ENCODE measurements around the gene FBLN5. TPM values are rescaled to one million over a fixed set of nuclear protein-coding genes. Genes with fewer than 3 reads are reported as not detected.

Gene FBLN5
- total and polyA plus RNA-seq, 2 donors (not counting 3 experiments of a cell fraction or from before 2014, with no cell fraction given) = 27.6 to 33.1 TPM

DNA sequence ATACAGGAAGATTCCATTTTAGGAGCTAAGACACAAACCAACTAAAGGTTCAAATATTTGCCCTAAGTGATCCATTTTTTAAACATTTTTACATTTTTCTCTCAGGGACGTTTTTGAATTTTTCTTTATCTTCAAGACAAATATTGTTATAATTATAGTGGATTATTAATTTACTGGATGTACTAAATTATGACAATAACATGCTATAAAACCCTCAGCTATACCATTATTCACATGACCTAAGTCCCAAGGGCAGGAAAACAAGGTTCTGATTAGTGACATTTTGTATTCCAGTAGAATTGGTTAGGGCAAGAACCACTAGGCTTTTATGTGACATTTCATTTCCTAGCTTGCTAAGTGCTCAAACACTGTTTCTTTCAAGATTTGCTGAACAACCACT lies 16.5 kb upstream of the FBLN5 start:
- no peak overlapping the region for H3K4me3 ChIP-seq (replicated peaks in 1 of 3; ENCODE audit: insufficient read depth in 1 of 3, low read depth in 1 of 3, low read length in 3 of 3)
- H3K27ac ChIP-seq (ENCODE audit: insufficient read depth, low read depth, low read length) = no peak overlapping the region
- dilution Hi-C loops (cut with MboI; ENCODE audit: extremely low pct_ligation_motif_present, low sequenced_read_pairs) = no loop called here
- no TSS peak for BruUV-seq (replicated peaks)
- CTCF ChIA-PET = interaction anchor here (1.4 to 2.0 kb wide), 2 partner anchors 18 to 33 kb away, joined by 3 to 12 read pairs; no protein-coding TSS in a partner anchor
- no peaks in the 10 kb centered on the region for H3K27me3 ChIP-seq (ENCODE audit: control insufficient read depth in 2 of 2, insufficient read depth in 2 of 2, low read length in 2 of 2)
- no peaks in the 10 kb centered on the region for H3K36me3 ChIP-seq (ENCODE audit: control insufficient read depth in 2 of 2, extremely low read depth in 1 of 2, insufficient read depth in 2 of 2, low read length in 2 of 2)
- H2AFZ ChIP-seq (ENCODE audit: low read depth, low read length) = no peak overlapping the region
- no peak for DNase-seq (ENCODE audit: low read depth, low spot score)
- no peaks in the 10 kb centered on the region for H3K4me1 ChIP-seq (ENCODE audit: control insufficient read depth, extremely low read depth, insufficient read depth, low read length)
- H3K9me3 ChIP-seq (replicated peaks; ENCODE audit: control insufficient read depth, insufficient read depth, low read length) = no peaks in the 10 kb centered on the region
- H3K9ac ChIP-seq (replicated peaks; ENCODE audit: extremely low read depth, insufficient read depth, low read length) = no peak overlapping the region
- peaks cover 2% of the 10 kb centered on the region for H3K9me1 ChIP-seq (replicated peaks; ENCODE audit: control insufficient read depth, extremely low read depth, insufficient read depth, low read length)
- POLR2A ChIA-PET = no interaction called here
- H4K20me1 ChIP-seq (replicated peaks; ENCODE audit: control insufficient read depth, extremely low read depth, insufficient read depth, low read length) = no peaks in the 10 kb centered on the region
- H3K4me2 ChIP-seq (ENCODE audit: insufficient read depth, low read length) = no peak overlapping the region
- TF ChIP-seq, protein P1, sequence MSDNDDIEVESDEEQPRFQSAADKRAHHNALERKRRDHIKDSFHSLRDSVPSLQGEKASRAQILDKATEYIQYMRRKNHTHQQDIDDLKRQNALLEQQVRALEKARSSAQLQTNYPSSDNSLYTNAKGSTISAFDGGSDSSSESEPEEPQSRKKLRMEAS (IDR thresholded peaks at IDR 0.05; ENCODE audit: insufficient read depth, insufficient read length) = no peak
- no peak for FAIRE-seq
- intact Hi-C loops (cut with micrococcal nuclease) = no loop called here
- no peaks in the 10 kb centered on the region for H3K79me2 ChIP-seq (ENCODE audit: control insufficient read depth, insufficient read depth, low read length)

DNA sequence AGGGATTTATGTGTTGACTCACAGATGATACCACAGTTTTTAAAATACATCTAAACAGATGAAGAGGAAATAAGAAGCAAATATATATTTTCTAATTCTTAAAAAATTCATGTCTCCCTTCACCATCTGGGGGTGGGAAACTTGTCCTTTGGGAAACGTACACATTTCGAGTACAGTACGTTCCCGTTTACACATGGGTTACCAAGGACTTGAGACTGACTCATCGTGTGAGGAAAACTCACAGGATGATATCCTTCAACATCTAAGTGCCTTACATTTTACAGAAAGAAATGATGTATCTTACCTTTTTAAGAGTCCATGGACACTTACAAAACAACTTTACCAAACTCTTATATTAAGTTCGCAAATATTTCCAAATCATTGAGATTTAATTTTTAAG lies 16.0 kb upstream of the FBLN5 start:
- BruUV-seq (replicated peaks) = no TSS peak
- dilution Hi-C loops (cut with MboI; ENCODE audit: extremely low pct_ligation_motif_present, low sequenced_read_pairs) (no loop called here), intact Hi-C loops (cut with micrococcal nuclease) (no loop called here)
- TF ChIP-seq POLR2A (IDR thresholded peaks at IDR 0.05; ENCODE audit: low read depth, low read length) = no peak
- TF ChIP-seq, protein P1 (IDR thresholded peaks at IDR 0.05; ENCODE audit: insufficient read depth, insufficient read length) = no peak
- TF ChIP-seq FOS (IDR thresholded peaks at IDR 0.05; ENCODE audit: borderline replicate concordance, insufficient read depth, low read length) = peak; percentile 5
- TF ChIP-seq POLR2AphosphoS5 (IDR thresholded peaks at IDR 0.05; ENCODE audit: insufficient read depth, low read depth, low read length) = no peak
- H3K4me3 ChIP-seq (replicated peaks in 1 of 3; ENCODE audit: insufficient read depth in 1 of 3, low read depth in 1 of 3, low read length in 3 of 3) = no peak overlapping the region
- H3K9me1 ChIP-seq (replicated peaks; ENCODE audit: control insufficient read depth, extremely low read depth, insufficient read depth, low read length) = peaks cover 2% of the 10 kb centered on the region
- ChIA-PET POLR2A (no interaction called here), CTCF (interaction anchor here (2.0 kb wide), 1 partner anchor 33 kb away, joined by 12 read pairs; no protein-coding TSS in a partner anchor)
- H3K27me3 ChIP-seq (ENCODE audit: control insufficient read depth in 2 of 2, insufficient read depth in 2 of 2, low read length in 2 of 2) = no peaks in the 10 kb centered on the region
- H3K4me1 ChIP-seq (ENCODE audit: control insufficient read depth, extremely low read depth, insufficient read depth, low read length) = no peaks in the 10 kb centered on the region
- no peaks in the 10 kb centered on the region for H3K36me3 ChIP-seq (ENCODE audit: control insufficient read depth in 2 of 2, extremely low read depth in 1 of 2, insufficient read depth in 2 of 2, low read length in 2 of 2)
- no peaks in the 10 kb centered on the region for H4K20me1 ChIP-seq (replicated peaks; ENCODE audit: control insufficient read depth, extremely low read depth, insufficient read depth, low read length)
- no peak overlapping the region for H3K27ac ChIP-seq (ENCODE audit: insufficient read depth, low read depth, low read length)
- H3K9me3 ChIP-seq (replicated peaks; ENCODE audit: control insufficient read depth, insufficient read depth, low read length) = no peaks in the 10 kb centered on the region
- H2AFZ ChIP-seq (ENCODE audit: low read depth, low read length) = no peak overlapping the region
- H3K79me2 ChIP-seq (ENCODE audit: control insufficient read depth, insufficient read depth, low read length) = no peaks in the 10 kb centered on the region
- H3K4me2 ChIP-seq (ENCODE audit: insufficient read depth, low read length) = no peak overlapping the region
- no peak overlapping the region for H3K9ac ChIP-seq (replicated peaks; ENCODE audit: extremely low read depth, insufficient read depth, low read length)
- no peak for FAIRE-seq
- no peak for DNase-seq (ENCODE audit: low read depth, low spot score)

Measured in endothelial cell of umbilical vein (primary cell).